SJSA1 (cell line): Measurements from ENCODE around the gene NPPA. TPM values are rescaled to one million over a fixed set of nuclear protein-coding genes. Genes with fewer than 3 reads are reported as not detected.
"Not testable (repeated sequence)": the region's sequence is repeated elsewhere in the genome, so short reads cannot be mapped to it uniquely, and the experiment has no call there.

Experiments
- DNase-seq, 2 experiments: peaks; one replicate each; pipeline ENCODE4 v3.0.0-alpha.2; 2015 to 2020; ENCODE audit warnings: low spot score in 2 of 2, low read depth in 1 of 2
- H3K27ac ChIP-seq: fragments of 250-450 bp; sonication (Bioruptor Pico); 2 replicates; pipeline ENCODE4 v1.5.1; 2020; ENCODE audit warnings: mild to moderate bottlenecking, moderate library complexity
- H3K27me3 ChIP-seq: fragments of 250-450 bp; sonication (Bioruptor Pico); replicated peaks from 2 replicates; pipeline ENCODE4 v1.5.1; 2020; ENCODE audit warnings: mild to moderate bottlenecking, moderate library complexity
- H3K36me3 ChIP-seq: fragments of 250-450 bp; sonication (Bioruptor Pico); 2 replicates; pipeline ENCODE4 v1.5.1; 2020; ENCODE audit warnings: mild to moderate bottlenecking
- H3K4me1 ChIP-seq: fragments of 250-450 bp; sonication (Bioruptor Pico); replicated peaks from 2 replicates; pipeline ENCODE4 v1.6.1; 2021; ENCODE audit warnings: mild to moderate bottlenecking
- H3K4me3 ChIP-seq: fragments of 250-450 bp; sonication (Bioruptor Pico); 2 replicates; pipeline ENCODE4 v1.5.1; 2020; ENCODE audit warnings: mild to moderate bottlenecking
- H3K9me3 ChIP-seq: fragments of 250-450 bp; sonication (Bioruptor Pico); replicated peaks from 2 replicates; pipeline ENCODE4 v1.5.1; 2020; ENCODE audit warnings: mild to moderate bottlenecking
- total RNA-seq: library from RNA; depleted of rRNA; stranded (reverse); fragments of >200 nt; shearing (Covaris generic); gene quantifications from 2 replicates; pipeline ENCODE4 v1.2.3, GENCODE V29; 2014; rRNA removed

The NPPA gene
- not detected in 2 replicates for total RNA-seq

- Histone ChIP-seq H3K27me3 (no peaks in the 10 kb centered on the region), H3K4me1 (no peaks in the 10 kb centered on the region), H3K9me3 (no peaks in the 10 kb centered on the region), H3K4me3 (no peak within 1 kb of the TSS), H3K27ac (no peak within 1 kb of the TSS), H3K36me3 (0 out of 2 replicates have a peak, but pooled peaks cover 4% of the 10 kb centered on the region)
- no peak for DNase-seq
Observed at GRCh38 chr1:11847667-11848372, at the start of gene NPPA. Gene NPPA, minus strand, starts transcription at chr1:11847783. Its CDS starts 99 bp downstream, at chr1:11847684.

- H3K27ac ChIP-seq, H3K4me3 ChIP-seq, H3K36me3 ChIP-seq, H3K4me1 ChIP-seq, DNase-seq, H3K9me3 ChIP-seq: not testable (repeated sequence)
- peaks cover 22% of the 10 kb centered on the region for H3K27me3 ChIP-seq
Observed at GRCh38 chr1:11894501-11894900, 46.9 kb upstream of the NPPA start.

- Histone ChIP-seq H3K9me3 (no peaks in the 10 kb centered on the region), H3K36me3 (no peaks in the 10 kb centered on the region), H3K27ac (no peak overlapping the region), H3K27me3 (peaks cover 16% of the 10 kb centered on the region), H3K4me1 (no peaks in the 10 kb centered on the region), H3K4me3 (no peak overlapping the region)
- DNase-seq: peak in 1 of 2 experiments; percentile 41
Observed at GRCh38 chr1:11893907-11894251, 46.3 kb upstream of the NPPA start.

GRCh38 chr1:11891433-11892186 lies 44.0 kb upstream of the NPPA start:
- no peaks in the 10 kb centered on the region for H3K36me3 ChIP-seq
- no peak overlapping the region for H3K27ac ChIP-seq
- H3K27me3 ChIP-seq: peaks cover 6% of the 10 kb centered on the region; the same call in 1 of the 2 replicates
- H3K9me3 ChIP-seq: no peaks in the 10 kb centered on the region
- H3K4me3 ChIP-seq: no peak overlapping the region
- DNase-seq: no peak
- no peaks in the 10 kb centered on the region for H3K4me1 ChIP-seq

- Histone ChIP-seq H3K4me1 (no peaks in the 10 kb centered on the region), H3K27ac (no peak overlapping the region), H3K4me3 (no peak overlapping the region), H3K9me3 (no peaks in the 10 kb centered on the region), H3K27me3 (peaks cover 8% of the 10 kb centered on the region; the same call in 1 of the 2 replicates), H3K36me3 (no peaks in the 10 kb centered on the region)
- DNase-seq: no peak
Observed at GRCh38 chr1:11888877-11889208, 41.3 kb upstream of the NPPA start.

GRCh38 chr1:11888206-11888876 lies 40.8 kb upstream of the NPPA start:
- DNase-seq: no peak
- H3K4me3 ChIP-seq: no peak overlapping the region

GRCh38 chr1:11887666-11888007 lies 40.1 kb upstream of the NPPA start:
- H3K36me3 ChIP-seq: no peaks in the 10 kb centered on the region
- H3K4me3 ChIP-seq: no peak overlapping the region
- peaks cover 9% of the 10 kb centered on the region; the same call in 1 of the 2 replicates for H3K27me3 ChIP-seq
- H3K9me3 ChIP-seq: no peaks in the 10 kb centered on the region
- H3K4me1 ChIP-seq: no peaks in the 10 kb centered on the region
- no peak for DNase-seq
- H3K27ac ChIP-seq: no peak overlapping the region

More at GRCh38 chr1:11888206-11888876, 40.8 kb upstream of the NPPA start:
- peaks cover 9% of the 10 kb centered on the region; the same call in 1 of the 2 replicates for H3K27me3 ChIP-seq
- H3K9me3 ChIP-seq: no peaks in the 10 kb centered on the region
- H3K36me3 ChIP-seq: no peaks in the 10 kb centered on the region
- H3K27ac ChIP-seq: no peak overlapping the region
- H3K4me1 ChIP-seq: no peaks in the 10 kb centered on the region

GRCh38 chr1:11886986-11887665 lies 39.5 kb upstream of the NPPA start:
- Histone ChIP-seq H3K27me3 (peaks cover 9% of the 10 kb centered on the region; the same call in 1 of the 2 replicates), H3K4me1 (no peaks in the 10 kb centered on the region), H3K27ac (no peak overlapping the region), H3K9me3 (no peaks in the 10 kb centered on the region), H3K4me3 (no peak overlapping the region), H3K36me3 (no peaks in the 10 kb centered on the region)
- DNase-seq: no peak

GRCh38 chr1:11885916-11886315 lies 38.3 kb upstream of the NPPA start:
- peaks cover 5% of the 10 kb centered on the region; the same call in 1 of the 2 replicates for H3K27me3 ChIP-seq

GRCh38 chr1:11882814-11883538 lies 35.4 kb upstream of the NPPA start:
- Histone ChIP-seq H3K4me3 (no peak overlapping the region), H3K27me3 (0 out of 2 replicates have a peak, but pooled peaks cover 3% of the 10 kb centered on the region), H3K36me3 (no peaks in the 10 kb centered on the region), H3K27ac (no peak overlapping the region), H3K9me3 (no peaks in the 10 kb centered on the region), H3K4me1 (no peaks in the 10 kb centered on the region; the same call in 1 of the 2 replicates)
- DNase-seq: no peak

More at GRCh38 chr1:11885916-11886315, 38.3 kb upstream of the NPPA start:
- no peak overlapping the region for H3K27ac ChIP-seq
- no peak overlapping the region for H3K4me3 ChIP-seq
- DNase-seq: no peak
- no peaks in the 10 kb centered on the region for H3K36me3 ChIP-seq
- H3K4me1 ChIP-seq: no peaks in the 10 kb centered on the region
- H3K9me3 ChIP-seq: no peaks in the 10 kb centered on the region

GRCh38 chr1:11881749-11882441 lies 34.3 kb upstream of the NPPA start:
- Histone ChIP-seq H3K9me3 (no peaks in the 10 kb centered on the region), H3K4me1 (no peaks in the 10 kb centered on the region; the same call in 1 of the 2 replicates), H3K36me3 (no peaks in the 10 kb centered on the region), H3K4me3 (no peak overlapping the region), H3K27ac (no peak overlapping the region), H3K27me3 (0 out of 2 replicates have a peak, but pooled peaks cover 3% of the 10 kb centered on the region)
- DNase-seq: no peak

- H3K9me3 ChIP-seq: no peaks in the 10 kb centered on the region
- 0 out of 2 replicates have a peak, but pooled peaks cover 3% of the 10 kb centered on the region for H3K27me3 ChIP-seq
- H3K36me3 ChIP-seq: no peaks in the 10 kb centered on the region
- no peak overlapping the region for H3K4me3 ChIP-seq
- no peak overlapping the region for H3K27ac ChIP-seq
- no peak for DNase-seq
- no peaks in the 10 kb centered on the region; the same call in 1 of the 2 replicates for H3K4me1 ChIP-seq
Observed at GRCh38 chr1:11880911-11881748, 33.5 kb upstream of the NPPA start.
